Measurements from ENCODE around the gene TMEM39B.
"Not testable (repeated sequence)": the region's sequence is repeated elsewhere in the genome, so short reads cannot be mapped to it uniquely, and the experiment has no call there.

TMEM39B gene

GRCh38 chr1:32066489-32066873 lies 6.3 kb upstream of the TMEM39B start:
- in situ Hi-C loops (cut with MboI; ENCODE audit: low sequenced_read_pairs), result no loop called here

DNA sequence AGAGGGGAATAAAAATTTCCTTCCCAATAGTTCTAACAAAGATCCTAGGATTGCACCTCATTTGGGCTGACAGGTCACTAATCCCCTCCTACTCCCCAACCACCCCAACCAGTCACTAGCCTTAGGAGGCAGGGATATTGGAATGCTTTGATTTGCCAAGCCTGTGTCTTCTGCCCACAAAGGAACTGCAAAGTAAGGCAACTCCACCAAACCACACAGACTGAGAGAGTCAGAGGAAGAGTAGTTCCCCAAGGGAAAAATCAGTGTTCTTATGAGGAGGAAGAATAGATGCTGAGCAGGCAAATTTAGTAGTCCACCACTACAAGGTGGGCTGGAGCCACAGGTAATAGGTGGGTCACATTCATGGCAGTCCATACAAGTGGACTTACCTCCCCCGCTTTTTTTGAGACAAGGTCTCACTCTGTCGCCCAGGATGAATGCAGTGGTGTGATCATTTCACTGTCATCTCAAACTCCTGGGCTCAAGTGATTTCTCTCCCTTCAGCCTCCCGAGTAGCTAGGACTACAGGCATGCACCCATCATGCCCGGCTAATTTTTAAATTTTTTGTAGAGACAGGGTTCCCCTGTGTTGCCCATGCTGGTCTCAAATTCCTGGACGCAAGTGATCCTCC lies 3.7 kb upstream of the TMEM39B start:
- in situ Hi-C loops (cut with MboI; ENCODE audit: low sequenced_read_pairs), result no loop called here

DNA sequence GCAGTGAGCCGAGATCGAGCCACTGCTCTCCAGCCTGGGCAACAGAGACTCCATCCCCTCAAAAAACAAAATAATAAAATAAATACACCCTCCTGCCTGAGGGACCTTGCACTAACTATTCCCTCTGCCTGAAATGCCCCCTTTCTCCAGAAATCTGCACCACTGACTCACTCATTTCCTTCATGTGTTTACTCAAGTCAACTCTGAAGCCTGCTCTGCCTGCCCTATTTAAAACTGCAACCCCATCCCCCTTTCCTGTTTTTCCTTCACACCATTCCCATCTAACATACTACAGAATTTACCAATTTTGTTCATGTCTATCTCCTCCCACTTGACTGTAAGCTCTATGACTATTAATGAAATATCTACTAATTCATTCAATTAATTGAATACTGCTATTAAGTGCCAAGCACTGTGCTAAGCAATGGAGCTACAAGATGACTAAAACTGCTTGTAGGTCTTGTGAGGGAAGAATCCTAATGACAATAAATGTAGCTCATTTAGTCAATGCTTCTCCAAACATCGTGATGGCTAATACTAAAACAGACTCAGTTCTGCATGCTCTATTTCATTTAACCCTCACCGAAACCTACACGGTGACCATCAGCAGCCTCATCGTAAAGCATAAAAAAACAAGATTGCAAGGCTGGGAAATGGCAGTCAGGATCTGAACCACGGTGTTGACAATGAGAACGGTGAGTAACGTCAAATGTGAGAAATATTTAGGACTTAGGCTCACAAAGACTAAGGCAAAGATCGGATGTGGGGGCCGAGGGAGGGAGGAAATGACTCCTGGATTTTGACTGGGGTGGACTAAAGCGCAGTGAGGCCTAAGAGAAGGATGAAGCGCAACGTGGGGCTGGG lies 749 bp upstream of the TMEM39B start:
- in situ Hi-C loops (cut with MboI; ENCODE audit: low sequenced_read_pairs), result no loop called here

GRCh38 chr1:32073299-32074229 lies 825 bp downstream of the TMEM39B start:
- in situ Hi-C loops (cut with MboI; ENCODE audit: low sequenced_read_pairs), result no loop called here

DNA sequence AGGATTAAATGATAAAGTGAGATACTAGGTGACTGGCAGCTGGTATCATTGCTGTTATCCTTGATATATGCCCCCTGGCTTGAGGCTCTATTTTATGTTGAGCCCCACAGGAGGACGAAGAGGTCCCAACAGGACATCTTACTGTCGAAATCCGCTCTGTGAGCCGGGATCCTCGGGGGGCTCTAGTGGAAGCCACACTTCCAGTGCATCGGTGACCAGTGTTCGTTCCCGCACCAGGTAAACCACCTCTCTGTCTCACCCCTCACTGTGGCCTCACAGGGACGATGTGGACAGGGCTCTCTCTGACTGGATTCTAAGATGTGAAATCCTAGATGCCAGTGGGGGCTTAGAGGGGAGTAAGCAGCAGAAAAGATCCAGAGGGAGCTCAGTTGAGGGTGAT lies 2.1 kb downstream of the TMEM39B start:
- in situ Hi-C loops (cut with MboI; ENCODE audit: low sequenced_read_pairs), result no loop called here

DNA sequence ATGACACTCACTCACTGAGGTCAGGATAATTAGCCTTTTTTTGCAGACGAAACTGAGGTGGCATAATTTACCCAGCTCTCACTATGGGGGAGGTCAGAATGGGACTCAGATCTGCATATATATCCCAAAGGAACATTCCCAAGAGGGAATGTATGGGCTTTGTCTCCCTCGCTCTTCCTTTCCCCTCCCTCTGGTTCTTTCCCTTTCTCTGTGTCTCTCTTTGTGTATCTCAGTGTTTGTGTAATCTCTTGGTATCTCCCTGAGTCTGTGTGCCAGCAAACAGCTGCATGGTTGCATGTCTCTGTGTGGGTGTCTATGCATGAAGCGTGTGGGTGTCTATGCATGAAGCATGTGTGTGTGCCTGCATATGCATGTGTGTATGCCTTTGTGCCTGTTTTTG lies 4.7 kb downstream of the TMEM39B start:
- in situ Hi-C loops (cut with MboI; ENCODE audit: low sequenced_read_pairs), result no loop called here

DNA sequence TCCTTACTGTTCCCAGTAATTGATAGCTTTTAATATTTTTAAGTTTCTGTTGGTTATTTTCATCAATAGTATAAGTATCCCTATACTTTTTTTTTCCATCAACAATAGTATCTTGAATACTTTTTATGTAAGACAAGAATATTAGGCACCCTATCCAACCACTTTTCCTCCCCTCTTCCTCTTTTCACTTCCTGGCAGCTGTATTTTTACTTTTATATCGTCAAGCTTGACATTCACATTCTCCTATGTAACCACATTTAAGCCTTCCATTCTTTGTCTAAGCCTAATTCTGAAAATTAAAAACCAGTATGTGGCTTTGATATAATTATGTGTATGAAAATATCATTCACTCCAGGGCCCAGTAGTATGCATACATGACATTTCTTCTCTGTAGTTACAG lies 9.3 kb downstream of the TMEM39B start:
- in situ Hi-C loops (cut with MboI; ENCODE audit: low sequenced_read_pairs), result no loop called here

GRCh38 chr1:32086381-32086780 lies 13.6 kb downstream of the TMEM39B start:
- in situ Hi-C loops (cut with MboI; ENCODE audit: low sequenced_read_pairs), result not testable (repeated sequence)

- in situ Hi-C loops (cut with MboI; ENCODE audit: low sequenced_read_pairs), result no loop called here
Observed at GRCh38 chr1:32091176-32091575, 18.4 kb downstream of the TMEM39B start.

- in situ Hi-C loops (cut with MboI; ENCODE audit: low sequenced_read_pairs), result no loop called here
Observed at GRCh38 chr1:32091591-32091990, 18.9 kb downstream of the TMEM39B start.

DNA sequence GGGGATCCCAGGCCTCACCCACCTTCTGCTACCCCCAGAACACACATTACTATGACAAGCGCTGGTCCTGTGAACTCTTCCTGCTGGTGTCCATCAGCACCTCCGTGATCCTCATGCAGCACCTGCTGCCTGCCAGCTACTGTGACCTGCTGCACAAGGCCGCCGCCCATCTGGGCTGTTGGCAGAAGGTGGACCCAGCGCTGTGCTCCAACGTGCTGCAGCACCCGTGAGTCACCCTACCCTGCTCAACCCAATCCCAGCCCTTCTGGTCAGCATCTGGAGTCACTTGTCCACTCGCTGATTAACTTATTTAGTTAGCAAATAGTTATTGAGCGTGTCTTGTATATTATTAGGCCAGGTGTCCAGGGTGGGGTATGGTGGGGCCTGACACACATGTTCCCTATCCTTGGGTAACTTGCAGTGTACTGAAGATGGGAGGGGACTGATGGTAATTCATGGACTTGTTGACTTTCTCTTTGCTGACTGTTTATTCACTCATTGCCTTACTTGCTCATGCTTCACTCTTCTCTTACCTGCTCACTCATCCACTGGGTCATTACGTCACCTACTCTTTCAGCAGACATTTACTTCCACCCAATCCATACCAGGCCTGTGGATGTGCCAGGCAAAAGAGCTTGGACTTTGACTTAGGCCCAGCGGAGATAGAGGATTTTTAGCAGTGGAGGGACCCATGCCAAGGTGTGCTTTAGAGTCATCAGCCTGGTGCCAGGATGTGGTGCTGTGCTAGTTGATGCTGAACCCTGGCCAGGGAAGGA lies 22.2 kb downstream of the TMEM39B start:
- in situ Hi-C loops (cut with MboI; ENCODE audit: low sequenced_read_pairs), result no loop called here

GRCh38 chr1:32099426-32099825 lies 26.7 kb downstream of the TMEM39B start:
- in situ Hi-C loops (cut with MboI; ENCODE audit: low sequenced_read_pairs), result no loop called here

GRCh38 chr1:32100359-32100758 lies 27.6 kb downstream of the TMEM39B start:
- in situ Hi-C loops (cut with MboI; ENCODE audit: low sequenced_read_pairs), result loop anchor here (10.0 kb wide), 1 partner anchor 56 kb away; no protein-coding TSS in a partner anchor

GRCh38 chr1:32100807-32101708 lies 28.3 kb downstream of the TMEM39B start:
- in situ Hi-C loops (cut with MboI; ENCODE audit: low sequenced_read_pairs), result loop anchor here (10.0 kb wide), 1 partner anchor 56 kb away; no protein-coding TSS in a partner anchor

- in situ Hi-C loops (cut with MboI; ENCODE audit: low sequenced_read_pairs), result loop anchor here (10.0 kb wide), 1 partner anchor 59 kb away; no protein-coding TSS in a partner anchor
Observed at GRCh38 chr1:32104127-32104526, 31.4 kb downstream of the TMEM39B start.

DNA sequence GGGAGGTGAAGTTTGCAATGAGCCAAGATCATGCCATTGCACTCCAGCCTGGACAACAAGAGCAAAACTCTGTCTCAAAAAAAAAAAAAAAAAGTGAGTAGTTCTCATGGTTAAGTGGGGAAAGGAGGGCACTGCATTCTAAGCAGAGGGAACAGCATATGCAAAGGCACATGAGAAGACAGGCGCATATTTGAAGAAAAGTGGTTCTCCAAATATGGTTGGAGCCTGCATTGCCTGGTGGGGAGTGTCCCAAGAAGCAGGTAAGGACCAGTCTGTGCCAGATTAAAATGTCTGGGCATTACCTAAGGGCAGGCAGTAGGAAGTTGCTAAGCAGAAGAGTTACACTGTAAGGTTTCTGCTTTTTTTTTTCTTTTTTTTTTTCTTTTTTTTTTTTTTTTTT lies 32.6 kb downstream of the TMEM39B start:
- in situ Hi-C loops (cut with MboI; ENCODE audit: low sequenced_read_pairs), result loop anchor here (10.0 kb wide), 1 partner anchor 61 kb away; no protein-coding TSS in a partner anchor

- in situ Hi-C loops (cut with MboI; ENCODE audit: low sequenced_read_pairs), result loop anchor here (10.0 kb wide), 1 partner anchor 62 kb away; no protein-coding TSS in a partner anchor
Observed at GRCh38 chr1:32106663-32107275, 34.0 kb downstream of the TMEM39B start.

GRCh38 chr1:32107742-32108661 lies 35.3 kb downstream of the TMEM39B start, which contains the start of gene KPNA6:
Gene KPNA6, plus strand, starts transcription at chr1:32108056. Its CDS starts 75 bp downstream, at chr1:32108131.
- in situ Hi-C loops (cut with MboI; ENCODE audit: low sequenced_read_pairs), result loop anchor here (10.0 kb wide), 1 partner anchor 63 kb away; no protein-coding TSS in a partner anchor
